Loucy (cell line): ENCODE measurements around the gene RNASE12.

Experiments used
- CTCF ChIP-seq: fragments of 200-600 bp; sonication (generic); conservative IDR thresholded peaks from 2 replicates; pipeline ENCODE4 v1.5.1; 2014; ENCODE audit warnings: mild to moderate bottlenecking, antibody characterized with exemption, low read length
- EZH2phosphoT487 ChIP-seq: fragments of 200-600 bp; IDR thresholded peaks from 2 replicates; pipeline ENCODE4 v1.6.1; 2018; ENCODE audit warnings: antibody characterized with exemption, mild to moderate bottlenecking, moderate library complexity, borderline replicate concordance

DNA sequence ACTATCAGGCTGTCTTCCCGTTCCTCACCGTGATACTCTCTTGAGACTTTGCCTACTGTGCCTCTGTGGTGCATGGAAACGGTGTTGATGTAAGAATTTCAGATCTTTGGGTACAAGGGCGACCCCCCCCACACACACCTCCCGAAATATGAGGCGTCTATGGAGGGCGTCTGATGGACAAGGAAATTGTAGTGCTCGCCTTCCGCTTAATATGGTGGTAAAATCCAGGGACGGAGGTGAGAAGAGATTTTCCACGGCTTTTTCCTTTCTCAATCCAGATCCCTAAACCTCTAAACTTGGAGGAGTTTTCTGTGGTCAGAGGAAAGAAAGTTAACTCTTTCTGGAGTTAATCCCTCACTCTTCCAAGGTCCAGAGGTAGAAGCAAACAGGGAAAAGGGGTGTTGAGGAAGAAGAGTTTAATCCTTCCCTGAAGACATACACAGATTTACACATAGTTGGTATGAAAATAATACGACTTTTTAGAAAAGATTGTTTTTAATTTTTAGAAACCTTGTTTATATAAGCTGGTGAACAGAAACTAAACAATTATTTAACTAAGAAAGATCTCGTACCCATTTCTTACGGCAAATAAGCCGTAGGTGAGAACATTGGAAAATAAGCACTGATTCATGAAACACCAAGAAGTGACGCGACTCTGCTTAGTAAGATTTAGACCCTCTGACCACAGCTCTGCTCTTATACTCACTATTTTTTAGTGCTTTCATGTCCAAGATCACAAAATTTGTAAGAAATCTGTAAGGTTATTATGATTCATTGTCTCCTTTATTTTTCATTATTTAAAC, 23.1 kb upstream of the RNASE12 start:
- no peak for TF ChIP-seq CTCF
- no peak for TF ChIP-seq EZH2phosphoT487
